MM.1S (cell line): ENCODE results near the gene TRMT44.

Source experiments
- EZH2 ChIP-seq: fragments of 300-600 bp; sonication (generic); optimal IDR thresholded peaks from 2 replicates; pipeline ENCODE3; 2017; ENCODE audit warnings: low read depth, mild to moderate bottlenecking, antibody characterized with exemption, low read length, mixed read lengths
- EZH2phosphoT487 ChIP-seq: fragments of 300-600 bp; sonication (generic); IDR thresholded peaks from 2 replicates; pipeline ENCODE4 v1.6.1; 2018; ENCODE audit warnings: antibody characterized with exemption, low read length
- TF ChIP-seq, protein P1 (sequence below): fragments of 300-600 bp; sonication (generic); IDR thresholded peaks from 2 replicates; pipeline ENCODE4 v1.5.1; 2016; ENCODE audit warnings: antibody characterized with exemption, low read length, mixed read lengths

DNA sequence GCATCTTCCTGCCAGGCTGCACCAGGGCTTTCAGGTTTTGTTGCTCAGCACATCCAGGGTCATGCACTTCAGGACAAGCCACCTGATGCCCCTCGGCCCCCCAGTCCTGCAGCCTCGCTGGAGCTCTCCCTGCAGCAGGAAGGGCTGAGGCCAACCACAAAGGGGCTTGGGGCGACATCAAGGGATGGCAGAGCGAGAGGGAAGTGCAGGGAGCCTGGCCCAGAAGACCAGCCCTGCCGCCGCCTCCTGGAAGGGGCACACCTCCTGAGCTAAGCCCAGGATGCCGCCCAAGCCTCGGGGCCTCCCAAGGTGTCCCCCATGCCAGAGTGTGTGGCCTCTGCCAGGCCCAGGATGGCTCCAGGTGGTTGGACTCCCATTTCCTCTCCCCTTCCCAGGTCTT, 37.1 kb downstream of the TRMT44 start:
- TF ChIP-seq EZH2phosphoT487 = no peak
- TF ChIP-seq, protein P1, sequence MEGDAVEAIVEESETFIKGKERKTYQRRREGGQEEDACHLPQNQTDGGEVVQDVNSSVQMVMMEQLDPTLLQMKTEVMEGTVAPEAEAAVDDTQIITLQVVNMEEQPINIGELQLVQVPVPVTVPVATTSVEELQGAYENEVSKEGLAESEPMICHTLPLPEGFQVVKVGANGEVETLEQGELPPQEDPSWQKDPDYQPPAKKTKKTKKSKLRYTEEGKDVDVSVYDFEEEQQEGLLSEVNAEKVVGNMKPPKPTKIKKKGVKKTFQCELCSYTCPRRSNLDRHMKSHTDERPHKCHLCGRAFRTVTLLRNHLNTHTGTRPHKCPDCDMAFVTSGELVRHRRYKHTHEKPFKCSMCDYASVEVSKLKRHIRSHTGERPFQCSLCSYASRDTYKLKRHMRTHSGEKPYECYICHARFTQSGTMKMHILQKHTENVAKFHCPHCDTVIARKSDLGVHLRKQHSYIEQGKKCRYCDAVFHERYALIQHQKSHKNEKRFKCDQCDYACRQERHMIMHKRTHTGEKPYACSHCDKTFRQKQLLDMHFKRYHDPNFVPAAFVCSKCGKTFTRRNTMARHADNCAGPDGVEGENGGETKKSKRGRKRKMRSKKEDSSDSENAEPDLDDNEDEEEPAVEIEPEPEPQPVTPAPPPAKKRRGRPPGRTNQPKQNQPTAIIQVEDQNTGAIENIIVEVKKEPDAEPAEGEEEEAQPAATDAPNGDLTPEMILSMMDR = no peak
- TF ChIP-seq EZH2 = no peak
